H1 (cell line): ENCODE measurements around the gene CCDC77. TPM values are rescaled to one million over a fixed set of nuclear protein-coding genes. Genes with fewer than 3 reads are reported as not detected.

ENCODE experiments used
- CTCF ChIA-PET: fragments of 300-600 bp; sonication (Branson Sonifier 250); formaldehyde crosslinking; loops from one replicate; lab custom pipeline; 2021; ENCODE audit not compliant: partially characterized antibody; lab: Charles Lee
- POLR2A ChIA-PET: fragments of 300-600 bp; sonication (Branson Sonifier 250); formaldehyde crosslinking; loops from one replicate; lab custom pipeline; 2021; ENCODE audit warnings: inconsistent platforms; ENCODE audit not compliant: partially characterized antibody; lab: Charles Lee
- DNase-seq, 2 experiments: peaks; one replicate each; pipeline versions ENCODE4 v3.0.0 to v3.0.0-alpha.2; 2010 to 2022; ENCODE audit warnings: low spot score in 2 of 2, low read depth in 1 of 2, mixed read lengths in 1 of 2
- FAIRE-seq: peaks from 2 replicates; lab custom pipeline; 2011; peaks lifted over from hg19 to GRCh38; lab: Jason Lieb, UNC
- H2AFZ ChIP-seq: 2 replicates; pipeline ENCODE4 v1.8.1; 2012; ENCODE audit warnings: low read length, inconsistent platforms
- H2AK5ac ChIP-seq: 2 replicates; pipeline ENCODE4 v1.6.1; 2013; ENCODE audit warnings: low read depth, low read length
- H2BK120ac ChIP-seq: replicated peaks from 2 replicates; pipeline ENCODE3; 2013; ENCODE audit warnings: low read depth, low read length, inconsistent platforms
- H2BK12ac ChIP-seq: 2 replicates; pipeline ENCODE4 v1.6.1; 2013; ENCODE audit warnings: low read depth, low read length
- H2BK15ac ChIP-seq: 2 replicates; pipeline ENCODE4 v1.6.1; 2013; ENCODE audit warnings: low read length
- H2BK20ac ChIP-seq: 2 replicates; pipeline ENCODE4 v1.6.1; 2013; ENCODE audit warnings: low read length
- H2BK5ac ChIP-seq: 2 replicates; pipeline ENCODE4 v1.6.1; 2013; ENCODE audit warnings: low read depth, low read length
- H3K14ac ChIP-seq: 2 replicates; pipeline ENCODE4 v1.6.1; 2013; ENCODE audit warnings: inconsistent platforms; ENCODE audit not compliant: insufficient read length
- H3K18ac ChIP-seq: 2 replicates; pipeline ENCODE4 v1.6.1; 2013; ENCODE audit warnings: low read length; ENCODE audit errors: extremely low read depth
- H3K23ac ChIP-seq: 2 replicates; pipeline ENCODE4 v1.6.1; 2013; ENCODE audit warnings: inconsistent platforms; ENCODE audit not compliant: insufficient read length
- H3K23me2 ChIP-seq: 2 replicates; pipeline ENCODE4 v1.6.1; 2013; ENCODE audit warnings: low read depth, low read length
- H3K27ac ChIP-seq: 2 replicates; pipeline ENCODE4 v1.6.1; 2011; ENCODE audit warnings: low read depth, low read length, inconsistent platforms
- H3K27me3 ChIP-seq, 4 experiments: replicated peaks in 1 of 4; 1 replicate in 1 of 4; 2 replicates in 3 of 4; pipeline versions ENCODE4 v1.6.1 to v1.8.1; 2011 to 2013; ENCODE audit warnings: low read length in 3 of 4, mild to moderate bottlenecking in 3 of 4, inconsistent platforms in 2 of 4, mixed read lengths in 2 of 4, moderate library complexity in 1 of 4; ENCODE audit not compliant: control insufficient read depth in 3 of 4, insufficient read depth in 3 of 4; ENCODE audit errors: extremely low read depth in 1 of 4
- H3K36me3 ChIP-seq, 4 experiments: 2 replicates each; pipeline versions ENCODE4 v1.6.1 to v1.8.1; 2011 to 2013; ENCODE audit warnings: mild to moderate bottlenecking in 4 of 4, low read length in 3 of 4, moderate library complexity in 2 of 4, control low read depth in 1 of 4, inconsistent platforms in 1 of 4; ENCODE audit not compliant: insufficient read depth in 4 of 4, control insufficient read depth in 2 of 4
- H3K4ac ChIP-seq: replicated peaks from 2 replicates; pipeline ENCODE3; 2013; ENCODE audit warnings: low read length, low read depth, mixed read lengths, inconsistent platforms; ENCODE audit not compliant: insufficient read length
- H3K4me1 ChIP-seq, 4 experiments: replicated peaks in 1 of 4; 1 replicate in 1 of 4; 2 replicates in 3 of 4; pipeline versions ENCODE4 v1.6.1 to v1.8.1; 2011 to 2013; ENCODE audit warnings: low read length in 3 of 4, inconsistent platforms in 2 of 4, mixed read lengths in 1 of 4; ENCODE audit not compliant: insufficient read depth in 4 of 4, control insufficient read depth in 3 of 4
- H3K4me2 ChIP-seq, 2 experiments: 2 replicates each; pipeline versions ENCODE4 v1.6.1 to v1.8.1; 2011 to 2013; ENCODE audit warnings: low read depth in 2 of 2, low read length in 2 of 2, control low read depth in 1 of 2, inconsistent platforms in 1 of 2, mild to moderate bottlenecking in 1 of 2; ENCODE audit not compliant: insufficient read depth in 1 of 2
- H3K4me3 ChIP-seq, 4 experiments: fragments of 200-600, 300-600 bp in 1 of 4; sonication (generic), shearing (Covaris generic), sonication (Bioruptor Twin) in 1 of 4; 2 replicates each; pipeline versions ENCODE4 v1.5.1 to v1.8.1; 2011 to 2016; ENCODE audit warnings: low read length in 4 of 4, low read depth in 3 of 4, control low read depth in 2 of 4, inconsistent platforms in 2 of 4, mild to moderate bottlenecking in 2 of 4, mixed read lengths in 1 of 4, moderate library complexity in 1 of 4; ENCODE audit not compliant: insufficient read depth in 2 of 4; ENCODE audit errors: extremely low read depth in 1 of 4
- H3K56ac ChIP-seq: replicated peaks from 2 replicates; pipeline ENCODE3; 2013; ENCODE audit warnings: low read depth, mild to moderate bottlenecking, mixed read lengths, low read length, inconsistent platforms; ENCODE audit not compliant: insufficient read length
- H3K79me1 ChIP-seq: 2 replicates; pipeline ENCODE4 v1.6.1; 2013; ENCODE audit warnings: low read depth, low read length, control low read depth
- H3K79me2 ChIP-seq, 2 experiments: 2 replicates each; pipeline versions ENCODE4 v1.6.1 to v1.8.1; 2012 to 2013; ENCODE audit warnings: low read length in 2 of 2, mild to moderate bottlenecking in 2 of 2, inconsistent platforms in 1 of 2; ENCODE audit not compliant: insufficient read depth in 2 of 2, control insufficient read depth in 1 of 2
- H3K9ac ChIP-seq, 4 experiments: replicated peaks in 1 of 4; 1 replicate in 1 of 4; 2 replicates in 3 of 4; pipeline versions ENCODE4 v1.6.1 to v1.8.1; 2011 to 2013; ENCODE audit warnings: low read depth in 3 of 4, low read length in 3 of 4, control low read depth in 2 of 4, mild to moderate bottlenecking in 2 of 4, moderate library complexity in 2 of 4, inconsistent platforms in 1 of 4; ENCODE audit errors: extremely low read depth in 1 of 4
- H3K9me3 ChIP-seq, 2 experiments: 2 replicates each; pipeline versions ENCODE4 v1.6.1 to v1.8.1; 2012 to 2013; ENCODE audit warnings: mild to moderate bottlenecking in 2 of 2, moderate library complexity in 2 of 2, control low read depth in 1 of 2, inconsistent platforms in 1 of 2, low read depth in 1 of 2, low read length in 1 of 2, mixed read lengths in 1 of 2; ENCODE audit not compliant: insufficient read depth in 2 of 2
- H4K20me1 ChIP-seq, 2 experiments: replicated peaks in 1 of 2; 2 replicates each; pipeline versions ENCODE3 to v1.8.1; 2011 to 2013; ENCODE audit warnings: inconsistent platforms in 2 of 2, low read length in 2 of 2, mild to moderate bottlenecking in 1 of 2; ENCODE audit not compliant: insufficient read depth in 2 of 2, control insufficient read depth in 1 of 2
- H4K5ac ChIP-seq: 2 replicates; pipeline ENCODE4 v1.6.1; 2013; ENCODE audit warnings: low read length, low read depth, mixed read lengths, inconsistent platforms; ENCODE audit not compliant: insufficient read length
- H4K8ac ChIP-seq: 2 replicates; pipeline ENCODE4 v1.8.0; 2013; ENCODE audit warnings: mild to moderate bottlenecking, moderate library complexity, low read length, inconsistent platforms; ENCODE audit not compliant: insufficient read depth; ENCODE audit errors: extremely low read depth
- H4K91ac ChIP-seq: replicated peaks from 2 replicates; pipeline ENCODE3; 2013; ENCODE audit warnings: low read length, mixed read lengths, inconsistent platforms; ENCODE audit not compliant: insufficient read length
- ASH2L ChIP-seq: fragments of 200-600, 300-600 bp; sonication (generic); IDR thresholded peaks from one replicate; pipeline ENCODE4 v1.7.1; 2017; ENCODE audit warnings: low read length
- CHD2 ChIP-seq: IDR thresholded peaks from 2 replicates; pipeline ENCODE4 v1.6.1; 2012; ENCODE audit warnings: low read length, improper control_type of control experiment
- KDM4A ChIP-seq: IDR thresholded peaks from one replicate; pipeline ENCODE4 v1.7.1; 2012; ENCODE audit warnings: low read depth, mild to moderate bottlenecking, moderate library complexity, low read length, inconsistent platforms; ENCODE audit not compliant: severe bottlenecking
- NRF1 ChIP-seq: IDR thresholded peaks from 2 replicates; pipeline ENCODE4 v1.6.1; 2011; ENCODE audit warnings: mild to moderate bottlenecking, low read depth, low read length, improper control_type of control experiment
- POLR2A ChIP-seq, 2 experiments: IDR thresholded peaks; 1 replicate in 1 of 2; 2 replicates in 1 of 2; pipeline ENCODE4 v1.6.1; 2011; ENCODE audit warnings: low read depth in 2 of 2, low read length in 2 of 2, mild to moderate bottlenecking in 2 of 2; ENCODE audit errors: control extremely low read depth in 1 of 2
- SP1 ChIP-seq: IDR thresholded peaks from 2 replicates; pipeline ENCODE4 v1.6.1; 2011; ENCODE audit warnings: low read depth, low read length
- SP4 ChIP-seq: IDR thresholded peaks from 2 replicates; pipeline ENCODE4 v1.6.1; 2012; ENCODE audit warnings: low read length, inconsistent platforms
- TAF7 ChIP-seq: optimal IDR thresholded peaks from 2 replicates; pipeline ENCODE3; 2011; ENCODE audit warnings: low read depth, mild to moderate bottlenecking, inconsistent platforms, low read length, moderate library complexity, borderline replicate concordance
- ZNF274 ChIP-seq: IDR thresholded peaks from 2 replicates; pipeline ENCODE4 v1.7.0; 2012; ENCODE audit warnings: low read length, borderline replicate concordance; ENCODE audit errors: extremely low read depth
- WGBS, 2 experiments: shearing (Covaris generic) in 1 of 2; methylation state at CpG; one replicate each; pipeline versions ENCODE4 v1.1.6 to v1.1.7; 2013 to 2015; ENCODE audit warnings: low lambda C conversion rate in 2 of 2, mixed read lengths in 2 of 2, inconsistent platforms in 1 of 2, low coverage in 1 of 2, missing lambda C conversion rate in 1 of 2; ENCODE audit not compliant: insufficient replicate concordance in 2 of 2, insufficient coverage in 1 of 2, insufficient read length in 1 of 2; ENCODE audit errors: extremely low coverage in 1 of 2, missing lambda C conversion rate in 1 of 2; 5-methylcytosine and 5-hydroxymethylcytosine counted together
- long read RNA-seq, 2 experiments: library from RNA in 1 of 2; library from capped mRNA in 1 of 2; stranded (forward); transcript quantifications; one replicate each; pipeline ENCODE4 v2.0.0, GENCODE V29; 2021; ENCODE audit warnings: inconsistent platforms in 1 of 2
- polyA minus RNA-seq, 3 experiments: library from RNA; depleted of rRNA, polyadenylated mRNA; stranded (reverse); fragments of >200 nt; gene quantifications; 1 replicate in 2 of 3; 2 replicates in 1 of 3; pipeline ENCODE4 v1.2.3, GENCODE V29; 2011
- polyA plus RNA-seq, 7 experiments: library from polyadenylated mRNA; depleted of rRNA in 3 of 7; stranded (reverse) in 5 of 7; unstranded in 2 of 7; fragments of >200 nt in 5 of 7; fragments of 200-250 nt in 2 of 7; gene quantifications; 1 replicate in 5 of 7; 2 replicates in 1 of 7; 4 replicates in 1 of 7; pipeline versions ENCODE4 v1.2.1 to v1.2.3, GENCODE V29; 2011 to 2013; ENCODE audit warnings: missing spikeins in 2 of 7, mixed read lengths in 2 of 7
- total RNA-seq: library from RNA; stranded (reverse); fragmentation: NEBNext Ultra II Directional; extraction: Animal tissue kit (Norgen Biotek cat#: 25700); gene quantifications from 2 replicates; pipeline ENCODE4 v1.2.1, GENCODE V29; 2021

Gene CCDC77
- total RNA-seq (29.3 and 30.4 TPM in 2 replicates), polyA plus RNA-seq (2011; rRNA removed) (6.1 and 10.3 TPM in 2 replicates), polyA minus RNA-seq (2011; rRNA and poly(A)+ RNA removed) (25.5 and 29.8 TPM in 2 replicates)
- polyA plus RNA-seq (2011; cell fraction: cytosol; rRNA removed): 18.2 TPM
- polyA plus RNA-seq (2011; cell fraction: nucleus; rRNA removed): 21.9 TPM
- 19.2 to 28.3 TPM (median 21.3 TPM) in 4 replicates for polyA plus RNA-seq (2012, experiment 1 of 2)
- polyA plus RNA-seq (2012, experiment 2 of 2): 1.8 TPM
- 26.0 TPM for polyA plus RNA-seq (2013, experiment 1 of 2)
- 26.8 TPM for polyA plus RNA-seq (2013, experiment 2 of 2)
- 16.3 TPM for polyA minus RNA-seq (2011; cell fraction: cytosol; rRNA and poly(A)+ RNA removed)
- 30.4 TPM for polyA minus RNA-seq (2011; cell fraction: nucleus; rRNA and poly(A)+ RNA removed)
- long read RNA-seq, experiment 1, partial matches to known transcripts: 5 of 10 reads
- long read RNA-seq, experiment 1, other reads (novel, unspliced or antisense): 3 of 10 reads
- long read RNA-seq, experiment 2, transcript CCDC77-202 (12 exons, 2,253 nt): minor isoform, 5 of 30 reads
- long read RNA-seq, experiment 2, transcript CCDC77-201 (13 exons, 2,371 nt): major isoform, 7 of 30 reads
- long read RNA-seq, experiment 2, partial matches to known transcripts: 1 of 30 reads
- long read RNA-seq, experiment 2, other reads (novel, unspliced or antisense): 17 of 30 reads

- peak within 1 kb of the TSS; percentile 79 to 82 for H3K4me2 ChIP-seq
- H3K9ac ChIP-seq: peak within 1 kb of the TSS; percentile 75 to 96 (median 84)
- no peak within 1 kb of the TSS for H4K5ac ChIP-seq
- WGBS, 2 experiments: 0% methylated on average over 45 of the region's 45 CpGs; no CpG with 5 or more reads in 1 of the 2 experiments
- H2BK15ac ChIP-seq: no peak within 1 kb of the TSS
- ChIA-PET POLR2A (interaction anchor here (0.6 to 5.0 kb wide), 9 partner anchors 10 to 50 kb away, joined by 3 to 73 read pairs (median 4); partner anchors contain the start of gene KDM5A), CTCF (interaction anchor here (0.7 to 1.7 kb wide), 6 partner anchors 12 to 144 kb away, joined by 3 to 5 read pairs (median 4); partner anchors contain the start of gene KDM5A)
- no peak within 1 kb of the TSS for H3K4ac ChIP-seq
- H2BK5ac ChIP-seq: peak within 1 kb of the TSS; percentile 71
- no peak within 1 kb of the TSS for H4K91ac ChIP-seq
- H4K20me1 ChIP-seq: peaks cover 0 to 3% of the 10 kb centered on the region in 2 experiments
- H2BK20ac ChIP-seq: no peak within 1 kb of the TSS
- peak within 1 kb of the TSS; percentile 81; the same call in 1 of the 2 replicates for H4K8ac ChIP-seq
- no peak within 1 kb of the TSS for H3K14ac ChIP-seq
- peaks cover 4% of the 10 kb centered on the region for H3K79me1 ChIP-seq
- 0 out of 2 replicates have a peak, but pooled peaks cover 3% of the 10 kb centered on the region for H3K23me2 ChIP-seq
- H2AFZ ChIP-seq: peak within 1 kb of the TSS; percentile 47
- H3K27ac ChIP-seq: peak within 1 kb of the TSS; percentile 54
- peaks cover 2 to 12% (median 4%) of the 10 kb centered on the region in 4 experiments; a peak in 6 of 8 replicates for H3K36me3 ChIP-seq
- peaks cover 0 to 37% of the 10 kb centered on the region in 2 experiments; a peak in 3 of 4 replicates for H3K79me2 ChIP-seq
- DNase-seq (peak; percentile 80 to 96), FAIRE-seq (peak; percentile 55)
- H3K4me3 ChIP-seq: peak within 1 kb of the TSS; percentile 81 to 99 (median 86)
- H2BK120ac ChIP-seq: no peak within 1 kb of the TSS
- no peaks in the 10 kb centered on the region; a peak in 1 of 7 replicates for H3K4me1 ChIP-seq
- no peaks in the 10 kb centered on the region for H3K9me3 ChIP-seq
- H3K56ac ChIP-seq: no peak within 1 kb of the TSS
- peak within 1 kb of the TSS; percentile 80; the same call in 1 of the 2 replicates for H3K18ac ChIP-seq
- H3K27me3 ChIP-seq: no peaks in the 10 kb centered on the region
- no peak within 1 kb of the TSS for H3K23ac ChIP-seq
- H2AK5ac ChIP-seq: no peak within 1 kb of the TSS
- H2BK12ac ChIP-seq: peak within 1 kb of the TSS; percentile 70; the same call in 1 of the 2 replicates
- TF ChIP-seq SP1 (peak; percentile 98), NRF1 (no peak), ASH2L (peak; percentile 95), POLR2A (IDR thresholded peaks at IDR 0.05; ENCODE audit: control extremely low read depth in 1 of 2, low read depth in 2 of 2, low read length in 2 of 2) (peak; percentile 45 to 91), ZNF274 (no peak), CHD2 (peak; percentile 98), KDM4A (peak; percentile 69), SP4 (peak; percentile 78), TAF7 (peak; percentile 68)
Measured at GRCh38 chr12:401235-402028, at the start of gene CCDC77. CCDC77 (plus strand) TSS chr12:401644; CDS start chr12:409384, 7,740 bp downstream.
